SK-N-SH (cell line): Measurements from ENCODE around the gene MSH2. TPM values are rescaled to one million over a fixed set of nuclear protein-coding genes. Genes with fewer than 3 reads are reported as not detected.

ENCODE experiments used
- CTCF ChIA-PET: fragments of 300-600, 350-600 bp; formaldehyde crosslinking; extraction: SDS; loops from one replicate; lab custom pipeline; 2021; lab: Yijun Ruan, JAX
- POLR2A ChIA-PET: fragments of 350-600 bp; sonication (Branson Sonifier 250); formaldehyde crosslinking; extraction: SDS; loops from one replicate; lab custom pipeline; 2020; ENCODE audit warnings: antibody characterized with exemption, inconsistent platforms; lab: Yijun Ruan, JAX
- DNase-seq: peaks from one replicate; pipeline ENCODE4 v3.0.0; 2012
- H2AFZ ChIP-seq: fragments of 200-600 bp; sonication (generic); 2 replicates; pipeline ENCODE4 v1.8.1; 2016; ENCODE audit warnings: antibody characterized with exemption, mild to moderate bottlenecking, low read depth
- H3F3A ChIP-seq: fragments of 200-600 bp; sonication (generic); replicated peaks from 2 replicates; pipeline ENCODE3; 2016; ENCODE audit warnings: antibody characterized with exemption, mild to moderate bottlenecking; ENCODE audit not compliant: insufficient read depth
- H3K27ac ChIP-seq, 2 experiments: fragments of 200-500 bp in 1 of 2; fragments of 200-600 bp in 1 of 2; sonication (Bioruptor generic) in 1 of 2; sonication (generic), shearing (Covaris generic) in 1 of 2; 2 replicates each; pipeline versions ENCODE4 v1.5.1 to v1.6.1; 2014 to 2016; ENCODE audit warnings: low read depth in 2 of 2, inconsistent platforms in 1 of 2, low read length in 1 of 2, mild to moderate bottlenecking in 1 of 2, mixed read lengths in 1 of 2
- H3K27me3 ChIP-seq: fragments of 200-600 bp; sonication (generic), shearing (Covaris generic); 2 replicates; pipeline ENCODE4 v1.6.1; 2016; ENCODE audit warnings: mixed run types; ENCODE audit not compliant: insufficient read depth
- H3K36me3 ChIP-seq, 2 experiments: fragments of 200-500 bp in 1 of 2; fragments of 200-600 bp in 1 of 2; sonication (Bioruptor generic) in 1 of 2; sonication (generic) in 1 of 2; replicated peaks in 1 of 2; 2 replicates each; pipeline versions ENCODE3 to v1.5.1; 2014 to 2016; ENCODE audit warnings: low read length in 1 of 2, mild to moderate bottlenecking in 1 of 2; ENCODE audit not compliant: insufficient read depth in 2 of 2, control insufficient read depth in 1 of 2
- H3K4me1 ChIP-seq, 2 experiments: fragments of 200-500 bp in 1 of 2; fragments of 200-600 bp in 1 of 2; sonication (Bioruptor generic) in 1 of 2; sonication (generic), shearing (Covaris generic) in 1 of 2; 2 replicates each; pipeline versions ENCODE4 v1.5.1 to v1.6.1; 2014 to 2016; ENCODE audit warnings: low read depth in 1 of 2, low read length in 1 of 2, mixed run types in 1 of 2; ENCODE audit not compliant: insufficient read depth in 2 of 2, control insufficient read depth in 1 of 2
- H3K4me2 ChIP-seq: fragments of 200-600 bp; sonication (generic), shearing (Covaris generic); 2 replicates; pipeline ENCODE4 v1.6.1; 2017; ENCODE audit warnings: mixed run types
- H3K4me3 ChIP-seq, 2 experiments: fragments of 200-500 bp in 1 of 2; fragments of 200-600 bp in 1 of 2; sonication (Bioruptor generic) in 1 of 2; sonication (generic), shearing (Covaris generic) in 1 of 2; 2 replicates each; pipeline versions ENCODE4 v1.5.1 to v1.8.1; 2014 to 2016; ENCODE audit warnings: low read depth in 2 of 2, inconsistent platforms in 1 of 2, low read length in 1 of 2, mild to moderate bottlenecking in 1 of 2, mixed read lengths in 1 of 2, moderate library complexity in 1 of 2
- H3K79me2 ChIP-seq: fragments of 200-600 bp; sonication (generic); 2 replicates; pipeline ENCODE4 v1.8.1; 2017; ENCODE audit warnings: mild to moderate bottlenecking; ENCODE audit not compliant: insufficient read depth
- H3K9ac ChIP-seq: fragments of 200-600 bp; sonication (generic); 2 replicates; pipeline ENCODE4 v1.6.1; 2017; ENCODE audit warnings: mixed run types
- H3K9me2 ChIP-seq: fragments of 200-600 bp; sonication (generic); 2 replicates; pipeline ENCODE4 v1.6.1; 2017; ENCODE audit warnings: mixed run types
- H3K9me3 ChIP-seq: fragments of 200-600 bp; sonication (generic); 2 replicates; pipeline ENCODE4 v1.6.1; 2017; ENCODE audit warnings: mixed run types, mild to moderate bottlenecking, moderate library complexity
- H4K20me1 ChIP-seq: fragments of 200-600 bp; sonication (generic); 2 replicates; pipeline ENCODE4 v1.6.1; 2017; ENCODE audit warnings: mild to moderate bottlenecking, mixed run types; ENCODE audit not compliant: insufficient read depth
- EP300 ChIP-seq, 2 experiments: IDR thresholded peaks; 2 replicates each; pipeline versions ENCODE4 v1.4.0 to v1.6.1; 2012; ENCODE audit warnings: borderline replicate concordance in 1 of 2, low read depth in 1 of 2, low read length in 1 of 2
- EZH2phosphoT487 ChIP-seq: fragments of 200-600 bp; sonication (generic); IDR thresholded peaks from 2 replicates; pipeline ENCODE4 v1.6.1; 2017; ENCODE audit warnings: low read depth, mixed run types, mild to moderate bottlenecking, antibody characterized with exemption, moderate library complexity, borderline replicate concordance
- FOXM1 ChIP-seq: IDR thresholded peaks from 2 replicates; pipeline ENCODE4 v1.4.0; 2012; ENCODE audit warnings: low read depth, mild to moderate bottlenecking
- JUND ChIP-seq: IDR thresholded peaks from 2 replicates; pipeline ENCODE4 v1.4.0; 2012
- MEF2A ChIP-seq: IDR thresholded peaks from 2 replicates; pipeline ENCODE4 v1.4.0; 2012; ENCODE audit warnings: low read depth, borderline replicate concordance
- MXI1 ChIP-seq: IDR thresholded peaks from 2 replicates; pipeline ENCODE4 v1.6.1; 2012; ENCODE audit warnings: mild to moderate bottlenecking, low read depth, low read length, improper control_type of control experiment
- NFIC ChIP-seq: IDR thresholded peaks from 2 replicates; pipeline ENCODE4 v1.4.0; 2012; ENCODE audit warnings: borderline replicate concordance
- NRF1 ChIP-seq: IDR thresholded peaks from 2 replicates; pipeline ENCODE4 v1.6.1; 2012; ENCODE audit warnings: low read depth, mild to moderate bottlenecking, low read length
- RCOR1 ChIP-seq: fragments of 150-350 bp; IDR thresholded peaks from 2 replicates; pipeline ENCODE4 v1.6.1; 2017; ENCODE audit warnings: antibody characterized with exemption, low read length
- SMC3 ChIP-seq: IDR thresholded peaks from 2 replicates; pipeline ENCODE4 v1.6.1; 2012; ENCODE audit warnings: low read depth, low read length, improper control_type of control experiment
- TCF12 ChIP-seq: IDR thresholded peaks from 2 replicates; pipeline ENCODE4 v1.4.0; 2012
- TEAD4 ChIP-seq: IDR thresholded peaks from 2 replicates; pipeline ENCODE4 v1.4.0; 2012; ENCODE audit warnings: mild to moderate bottlenecking, borderline replicate concordance; ENCODE audit not compliant: insufficient read depth
- YY1 ChIP-seq: IDR thresholded peaks from 2 replicates; pipeline ENCODE4 v1.4.0; 2012; ENCODE audit warnings: low read depth, mild to moderate bottlenecking
- WGBS: methylation state at CpG from one replicate; pipeline ENCODE4 v1.1.6; 2017; ENCODE audit warnings: low lambda C conversion rate; 5-methylcytosine and 5-hydroxymethylcytosine counted together
- polyA plus RNA-seq, 3 experiments: library from polyadenylated mRNA; depleted of rRNA; stranded (reverse); fragments of >200 nt; gene quantifications; 2 replicates each; pipeline ENCODE4 v1.2.3, GENCODE V29; 2012
- TF ChIP-seq, protein P1 (sequence below): IDR thresholded peaks from 2 replicates; pipeline ENCODE4 v1.6.1; 2012; ENCODE audit warnings: mild to moderate bottlenecking, low read depth, low read length, moderate library complexity
- TF ChIP-seq, protein P2 (sequence below): fragments of 200-600 bp; sonication (generic); IDR thresholded peaks from 2 replicates; pipeline ENCODE4 v1.6.1; 2017; ENCODE audit warnings: antibody characterized with exemption, mild to moderate bottlenecking, moderate library complexity
- TF ChIP-seq, protein P3 (sequence below): IDR thresholded peaks from 2 replicates; pipeline ENCODE4 v1.4.0; 2012; ENCODE audit warnings: low read depth

MSH2 gene
- polyA plus RNA-seq, 1 of the 3 experiments (the other 2 are of a cell fraction) = 13.7 TPM

DNA sequence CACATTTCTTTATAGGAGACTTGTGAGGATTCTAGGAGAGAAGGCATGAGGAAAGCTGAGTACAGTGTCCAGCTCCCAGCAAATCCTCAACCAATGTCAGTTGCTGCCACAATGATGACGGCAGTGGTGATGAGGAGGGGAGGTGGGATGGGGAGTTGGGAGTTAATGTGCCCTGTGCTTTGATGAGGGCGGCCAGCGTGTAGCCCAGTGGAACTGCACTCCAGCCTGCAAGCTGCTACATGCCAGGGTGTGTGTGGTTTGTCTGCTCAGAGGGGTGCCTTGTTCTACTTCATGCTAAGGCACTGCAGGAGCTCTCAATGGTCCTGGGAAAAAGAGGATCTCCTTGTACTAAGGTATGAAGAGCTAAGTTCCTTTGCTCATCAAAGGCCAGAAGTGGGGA, 96.1 kb downstream of the MSH2 start:
- 52% methylated on average over 3 of the region's 3 CpGs for WGBS
- no peaks in the 10 kb centered on the region; the same call in 1 of the 2 replicates for H3K9me3 ChIP-seq
- H4K20me1 ChIP-seq = no peaks in the 10 kb centered on the region
- POLR2A ChIA-PET = no interaction called here
- no peak overlapping the region for H3K4me3 ChIP-seq
- H3K36me3 ChIP-seq = no peaks in the 10 kb centered on the region
- no peak overlapping the region for H2AFZ ChIP-seq
- DNase-seq = no peak
- CTCF ChIA-PET = interaction anchor here (1.1 kb wide), 1 partner anchor 14 kb away, joined by 3 read pairs; no protein-coding TSS in a partner anchor
- H3F3A ChIP-seq = no peaks in the 10 kb centered on the region
- peaks cover 0 to 10% of the 10 kb centered on the region in 2 experiments; a peak in 1 of 4 replicates for H3K4me1 ChIP-seq
- H3K27ac ChIP-seq = no peak overlapping the region
- H3K79me2 ChIP-seq = no peaks in the 10 kb centered on the region
- TF ChIP-seq NFIC (no peak), EP300 (IDR thresholded peaks at IDR 0.05; ENCODE audit: borderline replicate concordance in 1 of 2, low read depth in 1 of 2, low read length in 1 of 2) (no peak), TEAD4 (no peak), RCOR1 (no peak), JUND (no peak), FOXM1 (no peak), YY1 (no peak), MXI1 (no peak), TCF12 (no peak), SMC3 (no peak), MEF2A (no peak), EZH2phosphoT487 (no peak), NRF1 (no peak)
- TF ChIP-seq, protein P1, sequence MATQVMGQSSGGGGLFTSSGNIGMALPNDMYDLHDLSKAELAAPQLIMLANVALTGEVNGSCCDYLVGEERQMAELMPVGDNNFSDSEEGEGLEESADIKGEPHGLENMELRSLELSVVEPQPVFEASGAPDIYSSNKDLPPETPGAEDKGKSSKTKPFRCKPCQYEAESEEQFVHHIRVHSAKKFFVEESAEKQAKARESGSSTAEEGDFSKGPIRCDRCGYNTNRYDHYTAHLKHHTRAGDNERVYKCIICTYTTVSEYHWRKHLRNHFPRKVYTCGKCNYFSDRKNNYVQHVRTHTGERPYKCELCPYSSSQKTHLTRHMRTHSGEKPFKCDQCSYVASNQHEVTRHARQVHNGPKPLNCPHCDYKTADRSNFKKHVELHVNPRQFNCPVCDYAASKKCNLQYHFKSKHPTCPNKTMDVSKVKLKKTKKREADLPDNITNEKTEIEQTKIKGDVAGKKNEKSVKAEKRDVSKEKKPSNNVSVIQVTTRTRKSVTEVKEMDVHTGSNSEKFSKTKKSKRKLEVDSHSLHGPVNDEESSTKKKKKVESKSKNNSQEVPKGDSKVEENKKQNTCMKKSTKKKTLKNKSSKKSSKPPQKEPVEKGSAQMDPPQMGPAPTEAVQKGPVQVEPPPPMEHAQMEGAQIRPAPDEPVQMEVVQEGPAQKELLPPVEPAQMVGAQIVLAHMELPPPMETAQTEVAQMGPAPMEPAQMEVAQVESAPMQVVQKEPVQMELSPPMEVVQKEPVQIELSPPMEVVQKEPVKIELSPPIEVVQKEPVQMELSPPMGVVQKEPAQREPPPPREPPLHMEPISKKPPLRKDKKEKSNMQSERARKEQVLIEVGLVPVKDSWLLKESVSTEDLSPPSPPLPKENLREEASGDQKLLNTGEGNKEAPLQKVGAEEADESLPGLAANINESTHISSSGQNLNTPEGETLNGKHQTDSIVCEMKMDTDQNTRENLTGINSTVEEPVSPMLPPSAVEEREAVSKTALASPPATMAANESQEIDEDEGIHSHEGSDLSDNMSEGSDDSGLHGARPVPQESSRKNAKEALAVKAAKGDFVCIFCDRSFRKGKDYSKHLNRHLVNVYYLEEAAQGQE = no peak
- TF ChIP-seq, protein P2, sequence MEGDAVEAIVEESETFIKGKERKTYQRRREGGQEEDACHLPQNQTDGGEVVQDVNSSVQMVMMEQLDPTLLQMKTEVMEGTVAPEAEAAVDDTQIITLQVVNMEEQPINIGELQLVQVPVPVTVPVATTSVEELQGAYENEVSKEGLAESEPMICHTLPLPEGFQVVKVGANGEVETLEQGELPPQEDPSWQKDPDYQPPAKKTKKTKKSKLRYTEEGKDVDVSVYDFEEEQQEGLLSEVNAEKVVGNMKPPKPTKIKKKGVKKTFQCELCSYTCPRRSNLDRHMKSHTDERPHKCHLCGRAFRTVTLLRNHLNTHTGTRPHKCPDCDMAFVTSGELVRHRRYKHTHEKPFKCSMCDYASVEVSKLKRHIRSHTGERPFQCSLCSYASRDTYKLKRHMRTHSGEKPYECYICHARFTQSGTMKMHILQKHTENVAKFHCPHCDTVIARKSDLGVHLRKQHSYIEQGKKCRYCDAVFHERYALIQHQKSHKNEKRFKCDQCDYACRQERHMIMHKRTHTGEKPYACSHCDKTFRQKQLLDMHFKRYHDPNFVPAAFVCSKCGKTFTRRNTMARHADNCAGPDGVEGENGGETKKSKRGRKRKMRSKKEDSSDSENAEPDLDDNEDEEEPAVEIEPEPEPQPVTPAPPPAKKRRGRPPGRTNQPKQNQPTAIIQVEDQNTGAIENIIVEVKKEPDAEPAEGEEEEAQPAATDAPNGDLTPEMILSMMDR = no peak
- TF ChIP-seq, protein P3, sequence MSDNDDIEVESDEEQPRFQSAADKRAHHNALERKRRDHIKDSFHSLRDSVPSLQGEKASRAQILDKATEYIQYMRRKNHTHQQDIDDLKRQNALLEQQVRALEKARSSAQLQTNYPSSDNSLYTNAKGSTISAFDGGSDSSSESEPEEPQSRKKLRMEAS = no peak
- TF ChIP-seq, all 33 proteins: peak for 0
- H3K27me3 ChIP-seq = no peaks in the 10 kb centered on the region
- H3K9ac ChIP-seq = no peak overlapping the region
- no peak overlapping the region for H3K4me2 ChIP-seq
- H3K9me2 ChIP-seq = no peaks in the 10 kb centered on the region
